IPS-11a (cell line): ENCODE results near the gene ARPC2.
A peak's percentile ranks its signal among the peaks of the same experiment; 100 is the strongest.
"Not testable (repeated sequence)": the region's sequence is repeated elsewhere in the genome, so short reads cannot be mapped to it uniquely, and the experiment has no call there.

Experiments
- H3K4me3 ChIP-seq: one replicate; pipeline ENCODE4 v1.5.1; 2013; ENCODE audit warnings: low read depth, low read length, control low read depth

ARPC2 gene

GRCh38 chr2:218269900-218270720 lies 53.1 kb downstream of the ARPC2 start, which contains the start of the genes AAMP and PNKD:
Gene AAMP (minus strand): TSS chr2:218270137. CDS start chr2:218270086, 51 bp downstream.
Gene PNKD (plus strand): TSS chr2:218270519. CDS start chr2:218270536, 17 bp downstream.
- peak within 1 kb of the TSS; percentile 96 for H3K4me3 ChIP-seq

- H3K4me3 ChIP-seq: peak overlapping the region; percentile 96
These were observed 53.9 kb downstream of the ARPC2 start for GRCh38 chr2:218270721-218271486.

GRCh38 chr2:218271487-218271797 lies 54.5 kb downstream of the ARPC2 start:
- no peak overlapping the region for H3K4me3 ChIP-seq

GRCh38 chr2:218271865-218272530 lies 55.0 kb downstream of the ARPC2 start:
- H3K4me3 ChIP-seq: no peak overlapping the region

GRCh38 chr2:218272531-218273212 lies 55.7 kb downstream of the ARPC2 start:
- no peak overlapping the region for H3K4me3 ChIP-seq

- not testable (repeated sequence) for H3K4me3 ChIP-seq
These were observed 56.4 kb downstream of the ARPC2 start for GRCh38 chr2:218273214-218273907.

- no peak overlapping the region for H3K4me3 ChIP-seq
These were observed 56.9 kb downstream of the ARPC2 start for GRCh38 chr2:218273908-218274249.

- H3K4me3 ChIP-seq: no peak overlapping the region
These were observed 57.6 kb downstream of the ARPC2 start for GRCh38 chr2:218274586-218274985.

GRCh38 chr2:218275371-218276072 lies 58.5 kb downstream of the ARPC2 start:
- no peak overlapping the region for H3K4me3 ChIP-seq

- no peak overlapping the region for H3K4me3 ChIP-seq
These were observed 60.2 kb downstream of the ARPC2 start for GRCh38 chr2:218276986-218277755.

- no peak overlapping the region for H3K4me3 ChIP-seq
These were observed 60.9 kb downstream of the ARPC2 start for GRCh38 chr2:218277921-218278320.

GRCh38 chr2:218278531-218279360 lies 61.8 kb downstream of the ARPC2 start:
- no peak overlapping the region for H3K4me3 ChIP-seq

GRCh38 chr2:218280260-218280870 lies 63.4 kb downstream of the ARPC2 start:
- H3K4me3 ChIP-seq: no peak overlapping the region

GRCh38 chr2:218281449-218281848 lies 64.5 kb downstream of the ARPC2 start:
- H3K4me3 ChIP-seq: no peak overlapping the region

GRCh38 chr2:218282173-218282991 lies 65.4 kb downstream of the ARPC2 start:
- H3K4me3 ChIP-seq: no peak overlapping the region

GRCh38 chr2:218284106-218284811 lies 67.3 kb downstream of the ARPC2 start:
- no peak overlapping the region for H3K4me3 ChIP-seq
